GM12878 (cell line): Measurements from ENCODE around the gene CPEB3. TPM values are rescaled to one million over a fixed set of nuclear protein-coding genes. Genes with fewer than 3 reads are reported as not detected.

ENCODE experiments used
- ATAC-seq: fragments of 200-7000 bp; cut with Tn5 transposase; 3 replicates; pipeline ENCODE4 v1.9.1; 2020; ENCODE audit warnings: mild to moderate bottlenecking, moderate library complexity
- BruUV-seq: library from RNA; stranded (reverse); fragments of 400-500 nt; replicated peaks from 2 replicates; lab custom pipeline; 2021; lab: Mats Ljungman, UMichigan
- CTCF ChIA-PET: fragments of 300-600 bp; sonication (Branson Sonifier 250); formaldehyde crosslinking; extraction: SDS; loops from one replicate; lab custom pipeline; 2021; ENCODE audit warnings: inconsistent platforms; lab: Yijun Ruan, JAX
- POLR2A ChIA-PET: fragments of 350-600 bp; formaldehyde crosslinking; extraction: SDS; loops from one replicate; lab custom pipeline; 2021; ENCODE audit warnings: inconsistent platforms; lab: Charles Lee
- RAD21 ChIA-PET: fragments of 300-600 bp; sonication (Branson Sonifier 250); formaldehyde crosslinking; loops from one replicate; lab custom pipeline; 2023; ENCODE audit warnings: antibody characterized with exemption; ENCODE audit not compliant: unreplicated experiment; lab: Charles Lee
- SMC1A ChIA-PET: fragments of 300-600 bp; sonication (Branson Sonifier 250); formaldehyde crosslinking; loops from one replicate; lab custom pipeline; 2023; ENCODE audit not compliant: unreplicated experiment, uncharacterized antibody; lab: Charles Lee
- DNase-seq: peaks from one replicate; pipeline ENCODE4 v3.0.0-alpha.2; 2011; ENCODE audit warnings: low read depth, low spot score
- FAIRE-seq: peaks from 3 replicates; lab custom pipeline; 2011; peaks lifted over from hg19 to GRCh38; lab: Jason Lieb, UNC
- H2AFZ ChIP-seq: 2 replicates; pipeline ENCODE4 v1.6.0; 2011; ENCODE audit warnings: low read depth, low read length, control low read depth; ENCODE audit not compliant: control insufficient read depth
- H3K27ac ChIP-seq: 2 replicates; pipeline ENCODE4 v1.5.1; 2011; ENCODE audit warnings: control low read depth; ENCODE audit not compliant: control insufficient read depth, insufficient read depth
- H3K27me3 ChIP-seq, 2 experiments: replicated peaks in 1 of 2; 2 replicates each; pipeline versions ENCODE4 v1.6.0 to v1.6.1; 2011; ENCODE audit warnings: low read length in 1 of 2; ENCODE audit not compliant: control insufficient read depth in 2 of 2, insufficient read depth in 2 of 2
- H3K36me3 ChIP-seq, 2 experiments: 2 replicates each; pipeline ENCODE4 v1.5.1; 2011; ENCODE audit warnings: low read length in 1 of 2; ENCODE audit not compliant: control insufficient read depth in 2 of 2, insufficient read depth in 2 of 2
- H3K4me1 ChIP-seq: 2 replicates; pipeline ENCODE4 v1.6.1; 2011; ENCODE audit warnings: mild to moderate bottlenecking, low read length, moderate library complexity, mixed read lengths; ENCODE audit not compliant: control insufficient read depth, insufficient read depth
- H3K4me2 ChIP-seq: 2 replicates; pipeline ENCODE4 v1.6.0; 2011; ENCODE audit warnings: control low read depth; ENCODE audit not compliant: control insufficient read depth, insufficient read depth
- H3K4me3 ChIP-seq: fragments of 200-600 bp; sonication (generic); 2 replicates; pipeline ENCODE4 v1.5.1; 2016
- H3K79me2 ChIP-seq: 2 replicates; pipeline ENCODE4 v1.6.0; 2011; ENCODE audit warnings: low read length; ENCODE audit not compliant: control insufficient read depth, insufficient read depth
- H3K9ac ChIP-seq: 2 replicates; pipeline ENCODE4 v1.8.0; 2011; ENCODE audit warnings: low read length, control low read depth, mixed read lengths; ENCODE audit not compliant: control insufficient read depth, insufficient read depth
- H3K9me3 ChIP-seq: replicated peaks from 3 replicates; pipeline ENCODE4 v1.5.1; 2011; ENCODE audit warnings: mild to moderate bottlenecking, low read length; ENCODE audit not compliant: control insufficient read depth, insufficient read depth
- H4K20me1 ChIP-seq: 2 replicates; pipeline ENCODE4 v1.6.0; 2011; ENCODE audit not compliant: control insufficient read depth, insufficient read depth
- CBX3 ChIP-seq: fragments of 200-600 bp; sonication (generic); IDR thresholded peaks from 2 replicates; pipeline ENCODE4 v1.6.1; 2016; ENCODE audit warnings: low read depth, borderline replicate concordance
- CHD1 ChIP-seq: IDR thresholded peaks from 2 replicates; pipeline ENCODE4 v1.6.1; 2012; ENCODE audit warnings: low read depth, low read length, improper control_type of control experiment
- CHD4 ChIP-seq: fragments of 200-600 bp; sonication (generic); IDR thresholded peaks from 2 replicates; pipeline ENCODE4 v1.6.1; 2016; ENCODE audit warnings: mild to moderate bottlenecking
- POLR2A ChIP-seq: IDR thresholded peaks from 2 replicates; pipeline ENCODE4 v1.6.1; 2011; ENCODE audit warnings: low read depth, mild to moderate bottlenecking, low read length
- POLR2AphosphoS2 ChIP-seq: IDR thresholded peaks from 2 replicates; pipeline ENCODE4 v1.6.1; 2011; ENCODE audit warnings: low read depth, mild to moderate bottlenecking, low read length, improper control_type of control experiment, moderate library complexity
- WGBS: methylation state at CpG from one replicate; pipeline ENCODE4 v1.1.6; 2016; ENCODE audit warnings: low lambda C conversion rate; ENCODE audit not compliant: insufficient replicate concordance, insufficient coverage; ENCODE audit errors: missing lambda C conversion rate; 5-methylcytosine and 5-hydroxymethylcytosine counted together
- in situ Hi-C: fragments of 300-500 bp; cut with MboI; formaldehyde crosslinking; loops from 9 replicates; pipeline ENCODE4 v1.14.3; 2018; ENCODE audit warnings: mixed read lengths
- intact Hi-C: fragments of 100-400 bp; cut with micrococcal nuclease; formaldehyde crosslinking; loops from one replicate; pipeline ENCODE4 v1.14.2; 2022; ENCODE audit not compliant: unreplicated experiment
- polyA plus RNA-seq, 11 experiments: library from polyadenylated mRNA; depleted of rRNA in 4 of 11; unstranded in 6 of 11; stranded (reverse) in 5 of 11; fragments of >200 nt; fragmentation: Nextera tagmentation in 4 of 11; fragmentation: Illumina TruSeq in 1 of 11; extraction: Ambion mirVana in 4 of 11; extraction: Trizol in 1 of 11; gene quantifications; 1 replicate in 1 of 11; 2 replicates in 10 of 11; pipeline versions ENCODE4 v1.2.1 to v1.2.3, GENCODE V29; 2011 to 2016; ENCODE audit warnings: inconsistent platforms in 2 of 11, missing spikeins in 2 of 11, low read depth in 1 of 11
- total RNA-seq, 4 experiments: library from RNA; depleted of rRNA in 3 of 4; stranded (reverse); fragments of >200 nt in 3 of 4; fragmentation: Illumina TruSeq in 1 of 4; extraction: Trizol in 1 of 4; gene quantifications; 2 replicates each; pipeline versions ENCODE4 v1.2.1 to v1.2.3, GENCODE V29; 2013 to 2021
- TF ChIP-seq, protein P1 (sequence below): IDR thresholded peaks from 2 replicates; pipeline ENCODE4 v1.6.1; 2012; ENCODE audit warnings: improper control_type of control experiment, low read depth, low read length; ENCODE audit not compliant: insufficient replicate concordance

Gene CPEB3
- total and polyA plus RNA-seq, 10 of the 15 experiments (the other 5 are each of a cell fraction or from before 2014, with no cell fraction given) = 0.50 to 2.3 (median 1.2) TPM

DNA sequence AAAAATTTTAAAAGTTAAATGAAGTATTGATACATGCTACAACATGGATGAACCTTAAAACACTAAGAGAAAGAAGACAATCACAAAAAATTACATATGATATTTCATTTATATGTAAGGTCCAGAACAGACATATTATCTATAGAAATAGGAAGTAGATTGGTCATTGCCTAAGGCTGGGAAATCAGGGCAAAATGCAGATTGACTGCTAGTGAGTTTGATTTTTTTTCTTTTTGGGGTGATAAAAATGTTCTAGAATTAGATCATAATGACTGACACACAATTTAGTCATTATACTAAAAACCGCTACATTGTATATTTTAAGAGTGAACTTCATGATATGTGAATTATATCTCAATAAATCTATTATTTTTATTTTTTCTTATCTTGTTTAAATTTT is 88.3 kb downstream of the CPEB3 start:
- WGBS = 39% methylated on average over 1 of the region's 1 CpG
- DNase-seq = no peak
- H2AFZ ChIP-seq = no peak overlapping the region
- no peaks in the 10 kb centered on the region for H3K79me2 ChIP-seq
- H4K20me1 ChIP-seq = no peaks in the 10 kb centered on the region
- H3K9me3 ChIP-seq = no peaks in the 10 kb centered on the region
- intact Hi-C loops = no loop called here
- H3K27ac ChIP-seq = no peak overlapping the region
- RAD21 ChIA-PET = no interaction called here
- CTCF ChIA-PET = no interaction called here
- no peaks in the 10 kb centered on the region for H3K4me1 ChIP-seq
- ATAC-seq = no peak
- H3K4me2 ChIP-seq = no peak overlapping the region
- H3K27me3 ChIP-seq = no peaks in the 10 kb centered on the region
- BruUV-seq = no TSS peak
- FAIRE-seq = no peak
- H3K36me3 ChIP-seq = no peaks in the 10 kb centered on the region; a peak in 1 of 4 replicates
- H3K4me3 ChIP-seq = no peak overlapping the region
- SMC1A ChIA-PET = interaction anchor here (1.5 to 2.5 kb wide), 2 partner anchors 9 to 21 kb away, joined by 3 to 7 read pairs; no protein-coding TSS in a partner anchor
- POLR2A ChIA-PET = no interaction called here
- TF ChIP-seq CHD1 (no peak), CBX3 (no peak), POLR2AphosphoS2 (no peak), CHD4 (no peak), POLR2A (no peak)
- TF ChIP-seq, protein P1, sequence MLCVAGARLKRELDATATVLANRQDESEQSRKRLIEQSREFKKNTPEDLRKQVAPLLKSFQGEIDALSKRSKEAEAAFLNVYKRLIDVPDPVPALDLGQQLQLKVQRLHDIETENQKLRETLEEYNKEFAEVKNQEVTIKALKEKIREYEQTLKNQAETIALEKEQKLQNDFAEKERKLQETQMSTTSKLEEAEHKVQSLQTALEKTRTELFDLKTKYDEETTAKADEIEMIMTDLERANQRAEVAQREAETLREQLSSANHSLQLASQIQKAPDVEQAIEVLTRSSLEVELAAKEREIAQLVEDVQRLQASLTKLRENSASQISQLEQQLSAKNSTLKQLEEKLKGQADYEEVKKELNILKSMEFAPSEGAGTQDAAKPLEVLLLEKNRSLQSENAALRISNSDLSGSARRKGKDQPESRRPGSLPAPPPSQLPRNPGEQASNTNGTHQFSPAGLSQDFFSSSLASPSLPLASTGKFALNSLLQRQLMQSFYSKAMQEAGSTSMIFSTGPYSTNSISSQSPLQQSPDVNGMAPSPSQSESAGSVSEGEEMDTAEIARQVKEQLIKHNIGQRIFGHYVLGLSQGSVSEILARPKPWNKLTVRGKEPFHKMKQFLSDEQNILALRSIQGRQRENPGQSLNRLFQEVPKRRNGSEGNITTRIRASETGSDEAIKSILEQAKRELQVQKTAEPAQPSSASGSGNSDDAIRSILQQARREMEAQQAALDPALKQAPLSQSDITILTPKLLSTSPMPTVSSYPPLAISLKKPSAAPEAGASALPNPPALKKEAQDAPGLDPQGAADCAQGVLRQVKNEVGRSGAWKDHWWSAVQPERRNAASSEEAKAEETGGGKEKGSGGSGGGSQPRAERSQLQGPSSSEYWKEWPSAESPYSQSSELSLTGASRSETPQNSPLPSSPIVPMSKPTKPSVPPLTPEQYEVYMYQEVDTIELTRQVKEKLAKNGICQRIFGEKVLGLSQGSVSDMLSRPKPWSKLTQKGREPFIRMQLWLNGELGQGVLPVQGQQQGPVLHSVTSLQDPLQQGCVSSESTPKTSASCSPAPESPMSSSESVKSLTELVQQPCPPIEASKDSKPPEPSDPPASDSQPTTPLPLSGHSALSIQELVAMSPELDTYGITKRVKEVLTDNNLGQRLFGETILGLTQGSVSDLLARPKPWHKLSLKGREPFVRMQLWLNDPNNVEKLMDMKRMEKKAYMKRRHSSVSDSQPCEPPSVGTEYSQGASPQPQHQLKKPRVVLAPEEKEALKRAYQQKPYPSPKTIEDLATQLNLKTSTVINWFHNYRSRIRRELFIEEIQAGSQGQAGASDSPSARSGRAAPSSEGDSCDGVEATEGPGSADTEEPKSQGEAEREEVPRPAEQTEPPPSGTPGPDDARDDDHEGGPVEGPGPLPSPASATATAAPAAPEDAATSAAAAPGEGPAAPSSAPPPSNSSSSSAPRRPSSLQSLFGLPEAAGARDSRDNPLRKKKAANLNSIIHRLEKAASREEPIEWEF = no peak
- no peak overlapping the region for H3K9ac ChIP-seq
- in situ Hi-C loops = no loop called here
